Fibroblast of the aortic adventitia (primary cell): ENCODE results near the gene PC. TPM values are rescaled to one million over a fixed set of nuclear protein-coding genes. Genes with fewer than 3 reads are reported as not detected.

Experiments used
- small RNA-seq: library from RNA; depleted of rRNA; stranded (forward); fragments of <200 nt; gene quantifications from one replicate; pipeline ENCODE3, GENCODE V24; 2012
- total RNA-seq: library from RNA; depleted of rRNA; stranded (reverse); fragments of >200 nt; gene quantifications from 2 replicates; pipeline ENCODE4 v1.2.3, GENCODE V29; 2012; ENCODE audit warnings: low replicate concordance

Gene PC
- total RNA-seq, 1 donor, result 12.7 TPM

Small RNA genes lying within 50 kb of the gene (small RNA-seq; reads per million reads assigned to genes)
- 1.5 reads per million, percentile 54 among the genes with 10 or more reads in this experiment for gene MIR3163
- not detected for gene RNU7-23P

Other genes with a start within 250 kb of the PC start
- gene SPTBN2, start 229.2 kb downstream of the PC start, total RNA-seq, result 0.27 and 4.9 TPM in 2 replicates
- gene RCE1, start 114.9 kb downstream of the PC start, total RNA-seq, result 5.3 and 10.7 TPM in 2 replicates
- gene LRFN4, start 101.3 kb downstream of the PC start, total RNA-seq, result 5.9 and 25.8 TPM in 2 replicates
- not detected in 2 replicates for gene C11orf86, start 16.9 kb upstream of the PC start, total RNA-seq
- gene SYT12, start 64.8 kb upstream of the PC start, total RNA-seq, result 0.09 TPM in 1 of 2 replicates, not detected in the other
- 15.1 and 26.1 TPM in 2 replicates for gene RHOD, start 98.5 kb upstream of the PC start, total RNA-seq
- 51.4 and 56.8 TPM in 2 replicates for gene KDM2A, start 160.9 kb upstream of the PC start, total RNA-seq